ENCODE measurements around the gene PSORS1C1. TPM values are rescaled to one million over a fixed set of nuclear protein-coding genes. Genes with fewer than 3 reads are reported as not detected.

Gene PSORS1C1
- total and polyA plus RNA-seq, 9 donors: 0.45 to 7.8 (median 2.3) TPM

DNA sequence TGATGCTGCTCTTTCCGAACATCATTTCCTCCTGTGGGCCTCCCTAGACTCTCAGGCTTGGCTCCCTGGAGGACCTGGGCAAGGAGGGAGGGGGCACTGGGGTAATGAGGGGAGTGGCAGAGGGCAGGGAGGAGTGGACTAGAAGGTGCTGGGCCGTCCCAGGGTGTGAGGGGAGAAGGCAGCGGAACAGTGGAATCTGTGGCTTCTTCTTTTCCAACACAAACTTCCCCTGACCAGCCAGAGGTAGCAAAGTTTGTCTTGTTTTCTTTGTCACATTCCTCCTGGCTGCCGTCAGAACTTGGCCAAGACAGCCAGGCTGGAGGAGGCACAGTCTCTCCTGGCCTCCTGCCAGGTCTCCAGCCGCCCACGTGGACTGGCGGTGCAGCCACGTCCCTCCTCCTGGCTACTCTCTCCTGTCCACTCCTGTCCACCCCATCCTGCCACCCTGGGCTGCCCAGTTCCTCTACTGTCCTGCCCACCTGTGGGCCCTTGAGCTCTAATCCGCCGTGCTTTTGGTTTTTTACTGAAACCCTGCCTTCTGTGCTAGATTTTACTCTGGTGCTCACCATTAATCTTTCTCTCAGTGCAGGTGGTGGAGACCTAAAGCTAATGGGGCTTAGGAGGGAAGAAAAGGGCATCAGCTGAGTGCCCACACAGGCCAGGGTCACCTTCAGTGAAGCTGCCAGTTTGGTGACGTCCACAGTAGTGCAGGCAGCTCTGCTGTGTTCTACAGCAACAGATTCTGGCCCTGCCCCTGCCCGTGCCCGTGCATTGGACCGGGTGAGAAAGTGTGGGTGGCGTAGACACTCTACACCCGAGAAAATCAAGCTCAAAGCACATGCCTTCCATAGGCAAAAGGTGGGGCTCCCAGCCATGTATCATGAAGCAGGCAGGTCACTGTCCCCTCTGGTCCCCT is 8.4 kb downstream of the PSORS1C1 start:
- no peaks in the 10 kb centered on the region for H3K36me3 ChIP-seq
- WGBS, 3 donors: 33 to 35% (median 34%) methylated on average over 16 of the region's 16 CpGs
- TF ChIP-seq EP300 (IDR thresholded peaks at IDR 0.05): no peak
- TF ChIP-seq, protein P1, sequence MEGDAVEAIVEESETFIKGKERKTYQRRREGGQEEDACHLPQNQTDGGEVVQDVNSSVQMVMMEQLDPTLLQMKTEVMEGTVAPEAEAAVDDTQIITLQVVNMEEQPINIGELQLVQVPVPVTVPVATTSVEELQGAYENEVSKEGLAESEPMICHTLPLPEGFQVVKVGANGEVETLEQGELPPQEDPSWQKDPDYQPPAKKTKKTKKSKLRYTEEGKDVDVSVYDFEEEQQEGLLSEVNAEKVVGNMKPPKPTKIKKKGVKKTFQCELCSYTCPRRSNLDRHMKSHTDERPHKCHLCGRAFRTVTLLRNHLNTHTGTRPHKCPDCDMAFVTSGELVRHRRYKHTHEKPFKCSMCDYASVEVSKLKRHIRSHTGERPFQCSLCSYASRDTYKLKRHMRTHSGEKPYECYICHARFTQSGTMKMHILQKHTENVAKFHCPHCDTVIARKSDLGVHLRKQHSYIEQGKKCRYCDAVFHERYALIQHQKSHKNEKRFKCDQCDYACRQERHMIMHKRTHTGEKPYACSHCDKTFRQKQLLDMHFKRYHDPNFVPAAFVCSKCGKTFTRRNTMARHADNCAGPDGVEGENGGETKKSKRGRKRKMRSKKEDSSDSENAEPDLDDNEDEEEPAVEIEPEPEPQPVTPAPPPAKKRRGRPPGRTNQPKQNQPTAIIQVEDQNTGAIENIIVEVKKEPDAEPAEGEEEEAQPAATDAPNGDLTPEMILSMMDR (IDR thresholded peaks at IDR 0.05): no peak
- TF ChIP-seq POLR2A (IDR thresholded peaks at IDR 0.05): no peak
- intact Hi-C loops (cut with DNase I): no loop called here
- DNase-seq: peak; percentile 52 to 94 (median 91)
- H3K4me1 ChIP-seq (ENCODE audit: insufficient read depth): peaks cover 8% of the 10 kb centered on the region
- no peaks in the 10 kb centered on the region for H3K27me3 ChIP-seq
- H3K9me3 ChIP-seq: no peaks in the 10 kb centered on the region
- H3K27ac ChIP-seq: peak overlapping the region in 1 of 2 donors; percentile 71
- H3K4me3 ChIP-seq: no peak overlapping the region

DNA sequence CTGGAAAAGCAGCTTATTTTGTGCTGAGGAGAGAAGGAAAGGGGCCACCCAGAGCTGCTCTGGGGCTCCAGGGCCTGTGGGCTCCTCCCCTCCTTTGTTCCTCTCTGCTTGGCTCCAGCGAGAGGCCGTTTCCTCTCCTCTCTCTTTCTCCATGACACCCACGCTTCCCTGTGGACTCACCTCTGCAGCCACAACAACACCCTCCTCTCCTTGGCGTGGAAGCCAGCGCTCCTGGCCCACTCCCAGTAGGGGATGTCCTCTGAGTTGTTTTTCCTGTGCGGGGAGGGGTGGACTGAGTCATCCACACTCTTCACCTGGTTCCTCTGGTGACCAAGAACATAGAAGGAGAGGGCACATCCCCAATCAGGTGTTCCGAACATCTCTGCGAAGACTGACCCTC is 10.6 kb downstream of the PSORS1C1 start:
- 31 to 51% (median 43%) methylated on average over 8 of the region's 8 CpGs for WGBS, 3 donors
- Histone ChIP-seq H3K4me1 (ENCODE audit: insufficient read depth) (peaks cover 8% of the 10 kb centered on the region), H3K27me3 (no peaks in the 10 kb centered on the region), H3K36me3 (no peaks in the 10 kb centered on the region), H3K4me3 (no peak overlapping the region), H3K9me3 (no peaks in the 10 kb centered on the region), H3K27ac (peak overlapping the region in 1 of 2 donors; percentile 26)
- DNase-seq: peak; percentile 42 to 81 (median 68)
- intact Hi-C loops (cut with DNase I): no loop called here
- TF ChIP-seq POLR2A (IDR thresholded peaks at IDR 0.05) (no peak), EP300 (IDR thresholded peaks at IDR 0.05) (no peak)
- TF ChIP-seq, protein P1 (IDR thresholded peaks at IDR 0.05): no peak

DNA sequence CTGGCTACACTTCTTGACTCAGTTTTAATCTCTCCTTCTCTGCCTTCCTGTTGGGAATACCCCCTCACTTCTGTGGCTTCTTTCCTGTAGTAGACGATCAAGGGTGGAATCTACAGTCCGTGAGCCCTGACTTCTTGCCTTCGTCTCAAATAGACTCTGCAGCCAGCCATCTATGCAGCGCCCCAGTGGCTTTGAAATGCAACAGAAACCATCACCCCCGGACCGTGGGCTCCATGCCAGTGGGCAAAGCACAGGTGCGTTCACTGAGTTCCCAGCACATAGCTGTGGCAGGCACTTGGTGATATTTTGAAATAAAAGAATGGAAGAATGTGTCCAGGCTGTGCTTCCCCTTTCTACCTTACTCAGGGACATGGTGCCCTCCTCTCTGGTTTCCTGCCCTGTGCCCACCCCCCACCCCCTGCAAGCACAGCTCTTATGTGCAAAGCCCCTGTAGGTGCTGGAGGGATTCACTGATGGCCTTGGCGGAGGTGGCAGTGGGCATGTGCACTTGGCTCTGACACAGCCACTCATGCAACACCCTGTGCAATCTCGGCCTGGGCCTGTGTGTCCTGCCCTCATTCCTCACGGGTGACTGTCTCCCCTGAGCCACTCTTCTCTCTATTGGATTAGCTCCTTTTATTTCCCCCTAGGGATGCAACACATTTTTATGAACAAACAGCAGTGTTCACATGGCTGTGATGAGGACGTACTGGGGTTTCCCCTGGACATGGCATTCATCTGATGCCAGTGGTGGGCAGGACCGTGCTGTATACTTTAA is 11.2 kb downstream of the PSORS1C1 start:
- H3K9me3 ChIP-seq: no peaks in the 10 kb centered on the region
- TF ChIP-seq EP300 (IDR thresholded peaks at IDR 0.05) (no peak), POLR2A (IDR thresholded peaks at IDR 0.05) (no peak)
- TF ChIP-seq, protein P1 (IDR thresholded peaks at IDR 0.05): no peak
- H3K27ac ChIP-seq: no peak overlapping the region
- H3K27me3 ChIP-seq: no peaks in the 10 kb centered on the region
- intact Hi-C loops (cut with DNase I): no loop called here
- peaks cover 8% of the 10 kb centered on the region for H3K4me1 ChIP-seq (ENCODE audit: insufficient read depth)
- no peak overlapping the region for H3K4me3 ChIP-seq
- no peaks in the 10 kb centered on the region for H3K36me3 ChIP-seq
- WGBS, 3 donors: 67 to 69% (median 68%) methylated on average over 12 of the region's 12 CpGs
- no peak for DNase-seq

DNA sequence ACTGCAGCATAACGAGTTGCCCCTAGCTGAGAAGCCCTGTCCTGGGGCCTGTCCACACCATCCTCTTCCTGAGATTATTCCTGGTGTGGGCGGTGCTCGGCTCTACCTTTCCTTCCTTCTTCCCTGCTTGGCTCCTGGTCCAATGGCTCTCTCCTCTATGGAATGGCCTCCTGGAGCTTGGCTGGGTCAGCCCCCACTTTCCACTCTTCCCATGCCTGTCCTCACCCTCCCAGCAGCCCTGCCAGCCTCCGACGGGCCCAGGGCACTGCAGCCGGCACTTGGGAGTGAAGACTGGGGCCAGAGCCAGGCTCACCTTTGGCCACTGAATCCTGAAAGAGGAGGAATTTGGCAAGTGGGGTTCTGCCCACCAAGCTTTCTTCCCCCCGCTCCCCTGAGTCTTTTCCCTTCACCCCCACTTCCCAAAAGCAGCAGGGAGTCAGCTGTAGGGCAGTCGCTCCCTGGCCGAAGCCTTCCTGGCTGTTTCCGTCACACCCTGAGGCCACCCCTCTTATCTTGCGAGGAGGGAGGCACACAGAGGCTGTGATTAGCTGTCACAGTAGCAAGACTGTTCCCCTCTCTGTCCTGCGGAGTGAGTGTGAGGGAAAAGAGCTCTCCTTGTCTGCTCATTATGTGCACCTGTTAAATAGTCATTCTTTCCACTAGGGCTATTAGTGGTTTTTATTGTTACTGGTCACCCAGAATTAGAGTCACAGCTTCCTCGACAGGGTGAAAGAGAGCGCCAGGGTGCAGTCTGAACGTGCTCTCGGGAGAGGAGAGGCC is 12.0 kb downstream of the PSORS1C1 start:
- no peak overlapping the region for H3K27ac ChIP-seq
- no peaks in the 10 kb centered on the region for H3K9me3 ChIP-seq
- intact Hi-C loops (cut with DNase I): no loop called here
- no peaks in the 10 kb centered on the region for H3K27me3 ChIP-seq
- peaks cover 8% of the 10 kb centered on the region for H3K4me1 ChIP-seq (ENCODE audit: insufficient read depth)
- TF ChIP-seq EP300 (IDR thresholded peaks at IDR 0.05): no peak
- TF ChIP-seq, protein P1 (IDR thresholded peaks at IDR 0.05): no peak
- no peak for TF ChIP-seq POLR2A (IDR thresholded peaks at IDR 0.05)
- no peak for DNase-seq
- no peaks in the 10 kb centered on the region for H3K36me3 ChIP-seq
- WGBS, 3 donors: 68 to 76% (median 72%) methylated on average over 16 of the region's 16 CpGs
- no peak overlapping the region for H3K4me3 ChIP-seq

Measured in ovary (tissue), 9 donors.